SU-DHL-6 (cell line): ENCODE data around the gene CCDC126.
A peak's percentile ranks its signal among the peaks of the same experiment; 100 is the strongest.
"Not testable (repeated sequence)": the region's sequence is repeated elsewhere in the genome, so short reads cannot be mapped to it uniquely, and the experiment has no call there.

ENCODE experiments used
- H2AFZ ChIP-seq: fragments of 200-600 bp; sonication (generic); 2 replicates; pipeline ENCODE4 v1.6.1; 2014; ENCODE audit warnings: low read depth, mild to moderate bottlenecking, moderate library complexity, mixed read lengths, antibody characterized with exemption, low read length; ENCODE audit not compliant: severe bottlenecking
- H3F3A ChIP-seq: fragments of 200-600 bp; shearing (Covaris generic); 2 replicates; pipeline ENCODE4 v1.6.0; 2016; ENCODE audit warnings: antibody characterized with exemption, mild to moderate bottlenecking; ENCODE audit not compliant: insufficient read depth
- H3K27ac ChIP-seq: fragments of 200-600 bp; sonication (generic); 2 replicates; pipeline ENCODE4 v1.5.1; 2016; ENCODE audit warnings: low read depth, mild to moderate bottlenecking, low read length, moderate library complexity, mixed read lengths
- H3K27me3 ChIP-seq: fragments of 200-600 bp; sonication (generic), shearing (Covaris generic); 2 replicates; pipeline ENCODE4 v1.6.0; 2014; ENCODE audit warnings: mild to moderate bottlenecking, low read length
- H3K36me3 ChIP-seq: fragments of 200-600 bp; sonication (generic); 2 replicates; pipeline ENCODE4 v1.6.1; 2014; ENCODE audit warnings: mild to moderate bottlenecking, low read length, mixed read lengths
- H3K4me2 ChIP-seq: fragments of 300-600, 200-600 bp; shearing (Covaris generic), sonication (generic); 2 replicates; pipeline ENCODE4 v1.6.0; 2014; ENCODE audit warnings: low read length, low read depth, mild to moderate bottlenecking; ENCODE audit not compliant: poor library complexity, severe bottlenecking
- H3K4me3 ChIP-seq: fragments of 200-600 bp; sonication (generic); 2 replicates; pipeline ENCODE4 v1.5.1; 2014; ENCODE audit warnings: antibody characterized with exemption, low read length, mild to moderate bottlenecking, mixed read lengths; ENCODE audit not compliant: insufficient read depth, poor library complexity, severe bottlenecking
- H3K79me2 ChIP-seq: fragments of 200-600 bp; sonication (generic); 2 replicates; pipeline ENCODE4 v1.6.1; 2014; ENCODE audit warnings: mild to moderate bottlenecking, low read length, moderate library complexity; ENCODE audit not compliant: insufficient read depth
- H3K9ac ChIP-seq: fragments of 200-600 bp; sonication (generic); 2 replicates; pipeline ENCODE4 v1.7.0; 2014; ENCODE audit warnings: mild to moderate bottlenecking, low read length
- H3K9me2 ChIP-seq: fragments of 200-600 bp; sonication (generic); replicated peaks from 2 replicates; pipeline ENCODE4 v1.6.1; 2014; ENCODE audit warnings: low read length; ENCODE audit not compliant: insufficient read depth
- H3K9me3 ChIP-seq: fragments of 200-600 bp; sonication (generic); 2 replicates; pipeline ENCODE4 v1.6.1; 2014; ENCODE audit warnings: low read length, mixed read lengths; ENCODE audit not compliant: insufficient read depth
- H4K20me1 ChIP-seq: fragments of 200-600 bp; sonication (generic); 2 replicates; pipeline ENCODE4 v1.6.1; 2014; ENCODE audit warnings: low read depth, mild to moderate bottlenecking, antibody characterized with exemption, low read length, moderate library complexity, mixed read lengths
- EZH2phosphoT487 ChIP-seq: fragments of 200-600 bp; sonication (generic), shearing (Covaris generic); conservative IDR thresholded peaks from 2 replicates; pipeline ENCODE4 v1.6.1; 2018; ENCODE audit warnings: mild to moderate bottlenecking, antibody characterized with exemption, low read length, moderate library complexity, mixed read lengths
- TF ChIP-seq, protein P1 (sequence below): fragments of 200-600 bp; sonication (generic); IDR thresholded peaks from one replicate; pipeline ENCODE4 v1.5.1; 2017; ENCODE audit warnings: antibody characterized with exemption, mild to moderate bottlenecking, low read length, moderate library complexity; ENCODE audit not compliant: insufficient read depth, poor library complexity, severe bottlenecking

CCDC126 gene

GRCh38 chr7:23570592-23571200 is 26.5 kb upstream of the CCDC126 start:
- TF ChIP-seq EZH2phosphoT487, result no peak
- TF ChIP-seq, protein P1, sequence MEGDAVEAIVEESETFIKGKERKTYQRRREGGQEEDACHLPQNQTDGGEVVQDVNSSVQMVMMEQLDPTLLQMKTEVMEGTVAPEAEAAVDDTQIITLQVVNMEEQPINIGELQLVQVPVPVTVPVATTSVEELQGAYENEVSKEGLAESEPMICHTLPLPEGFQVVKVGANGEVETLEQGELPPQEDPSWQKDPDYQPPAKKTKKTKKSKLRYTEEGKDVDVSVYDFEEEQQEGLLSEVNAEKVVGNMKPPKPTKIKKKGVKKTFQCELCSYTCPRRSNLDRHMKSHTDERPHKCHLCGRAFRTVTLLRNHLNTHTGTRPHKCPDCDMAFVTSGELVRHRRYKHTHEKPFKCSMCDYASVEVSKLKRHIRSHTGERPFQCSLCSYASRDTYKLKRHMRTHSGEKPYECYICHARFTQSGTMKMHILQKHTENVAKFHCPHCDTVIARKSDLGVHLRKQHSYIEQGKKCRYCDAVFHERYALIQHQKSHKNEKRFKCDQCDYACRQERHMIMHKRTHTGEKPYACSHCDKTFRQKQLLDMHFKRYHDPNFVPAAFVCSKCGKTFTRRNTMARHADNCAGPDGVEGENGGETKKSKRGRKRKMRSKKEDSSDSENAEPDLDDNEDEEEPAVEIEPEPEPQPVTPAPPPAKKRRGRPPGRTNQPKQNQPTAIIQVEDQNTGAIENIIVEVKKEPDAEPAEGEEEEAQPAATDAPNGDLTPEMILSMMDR, result peak; percentile 90
- H3K36me3 ChIP-seq, result no peaks in the 10 kb centered on the region
- H4K20me1 ChIP-seq, result no peaks in the 10 kb centered on the region
- no peaks in the 10 kb centered on the region for H3K9me2 ChIP-seq
- no peaks in the 10 kb centered on the region for H3K79me2 ChIP-seq
- H3K9ac ChIP-seq, result no peak overlapping the region
- H3K27me3 ChIP-seq, result no peaks in the 10 kb centered on the region
- no peak overlapping the region for H3K27ac ChIP-seq
- H3K9me3 ChIP-seq, result no peaks in the 10 kb centered on the region
- peak overlapping the region; percentile 88 for H2AFZ ChIP-seq
- H3K4me3 ChIP-seq, result no peak overlapping the region
- no peaks in the 10 kb centered on the region for H3F3A ChIP-seq
- no peak overlapping the region for H3K4me2 ChIP-seq

DNA sequence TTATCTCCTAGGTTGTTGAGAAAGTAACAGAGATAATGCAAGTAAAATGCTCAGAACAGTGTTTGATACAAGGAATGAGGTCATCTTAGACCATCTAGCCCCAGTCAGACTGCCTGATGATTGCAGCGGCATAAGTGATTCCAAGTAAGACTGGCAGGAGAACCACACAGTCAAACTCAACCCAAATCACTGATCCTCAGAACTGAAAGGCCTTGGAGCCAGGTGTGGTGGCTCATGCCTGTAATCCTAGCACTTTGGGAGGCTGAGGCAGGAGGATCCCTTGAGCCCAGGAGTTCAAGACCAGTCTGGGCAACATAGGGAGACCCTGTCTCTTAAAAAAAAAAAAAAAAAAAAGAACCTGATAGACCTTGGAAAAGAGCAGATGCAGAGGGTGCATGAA is 15.2 kb upstream of the CCDC126 start:
- not testable (repeated sequence) for H3K79me2 ChIP-seq, H3K9me2 ChIP-seq, H3K9ac ChIP-seq, H2AFZ ChIP-seq, H3K9me3 ChIP-seq, H3K4me2 ChIP-seq, H3K4me3 ChIP-seq, H3K36me3 ChIP-seq, H3F3A ChIP-seq, H3K27me3 ChIP-seq, H3K27ac ChIP-seq, H4K20me1 ChIP-seq

GRCh38 chr7:23585304-23585703 is 11.9 kb upstream of the CCDC126 start:
- H3K27me3 ChIP-seq, H3F3A ChIP-seq, H3K9ac ChIP-seq, H3K27ac ChIP-seq, H4K20me1 ChIP-seq, H3K4me3 ChIP-seq, H3K4me2 ChIP-seq, H3K36me3 ChIP-seq, H3K9me3 ChIP-seq, H3K79me2 ChIP-seq, H2AFZ ChIP-seq, H3K9me2 ChIP-seq: not testable (repeated sequence)

DNA sequence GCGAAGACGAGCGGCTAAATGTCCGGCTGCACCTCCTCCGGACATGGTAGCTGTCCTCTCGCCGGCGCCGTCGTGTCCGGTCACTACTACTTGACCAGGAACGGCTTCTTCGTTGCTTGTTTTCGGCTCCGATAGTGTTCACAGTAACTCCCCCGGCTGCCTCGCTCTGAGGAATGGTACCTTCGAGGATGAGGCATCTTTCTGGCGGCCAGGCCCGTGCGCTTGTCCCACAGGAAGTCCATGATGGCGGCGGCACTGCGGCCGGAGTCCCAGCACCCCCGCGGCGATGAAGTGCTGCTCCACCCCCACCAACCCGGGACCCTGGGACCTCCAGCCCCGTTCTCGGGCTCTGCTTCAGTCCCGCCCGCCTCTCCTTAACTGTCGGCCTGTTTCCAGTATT is 11.0 kb upstream of the CCDC126 start:
- H3K9ac ChIP-seq, result no peak overlapping the region
- no peak overlapping the region for H3K27ac ChIP-seq
- no peaks in the 10 kb centered on the region for H3K27me3 ChIP-seq
- H3K9me3 ChIP-seq, result no peaks in the 10 kb centered on the region
- H3F3A ChIP-seq, result no peaks in the 10 kb centered on the region
- no peaks in the 10 kb centered on the region for H3K36me3 ChIP-seq
- no peaks in the 10 kb centered on the region for H3K9me2 ChIP-seq
- no peak for TF ChIP-seq EZH2phosphoT487
- TF ChIP-seq, protein P1, result no peak
- H3K4me2 ChIP-seq, result no peak overlapping the region
- no peaks in the 10 kb centered on the region for H3K79me2 ChIP-seq
- no peak overlapping the region for H3K4me3 ChIP-seq
- H4K20me1 ChIP-seq, result no peaks in the 10 kb centered on the region
- H2AFZ ChIP-seq, result no peak overlapping the region
